Epithelial cell of esophagus (primary cell): ENCODE results near the gene TSSK6.

ENCODE experiments used
- DNase-seq: peaks from one replicate; pipeline ENCODE4 v3.0.0; 2010; ENCODE audit warnings: low read depth
- H3K4me3 ChIP-seq: 2 replicates; pipeline ENCODE4 v1.5.1; 2011; ENCODE audit warnings: mild to moderate bottlenecking, low read length, control low read depth
- CTCF ChIP-seq: IDR thresholded peaks from 2 replicates; pipeline ENCODE4 v1.5.1; 2011; ENCODE audit warnings: low read depth, mild to moderate bottlenecking, low read length, control low read depth, inconsistent platforms; ENCODE audit not compliant: insufficient read depth; ENCODE audit errors: missing control alignments

The TSSK6 gene

DNA sequence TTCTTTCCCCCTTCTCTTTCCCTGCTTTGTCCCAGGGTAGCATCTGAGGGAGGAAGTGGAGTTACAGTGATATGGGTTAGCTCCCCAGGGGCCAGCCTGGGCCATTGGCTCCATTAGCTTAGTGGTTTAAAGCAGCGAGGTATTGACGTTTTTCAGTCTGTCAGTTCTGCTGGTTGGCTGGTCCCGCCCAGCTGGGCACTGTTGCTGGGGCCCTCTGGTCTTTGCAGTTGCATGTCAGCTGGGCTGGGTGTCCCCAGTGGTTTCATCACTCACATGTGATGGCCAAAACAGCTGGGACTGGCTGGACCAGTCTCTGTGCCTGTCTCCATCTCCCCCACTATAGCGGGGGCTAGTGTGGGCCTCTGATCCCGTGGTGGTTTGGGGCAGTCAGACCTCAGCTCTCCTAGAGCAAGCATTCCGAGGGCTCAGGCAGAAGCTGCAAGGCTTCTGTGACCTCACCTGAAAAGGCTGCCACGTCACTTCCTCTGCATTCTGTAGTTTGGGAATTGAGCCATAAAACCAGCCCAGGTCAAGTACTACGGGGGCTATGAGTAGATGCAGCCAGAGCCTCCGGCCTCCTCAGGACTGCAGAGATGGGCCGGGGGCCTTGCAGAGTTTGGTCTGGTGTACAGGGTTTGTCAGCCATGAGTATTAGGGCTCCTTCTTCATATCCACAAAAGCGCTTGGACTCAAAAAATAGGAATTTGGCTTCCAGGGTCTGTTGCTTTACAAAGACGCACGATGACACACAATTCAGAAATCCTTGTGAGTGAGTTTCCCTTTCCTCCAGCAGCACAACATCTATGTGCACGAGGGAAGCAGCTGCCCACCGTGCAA is 30.0 kb downstream of the TSSK6 start:
- no peak overlapping the region for H3K4me3 ChIP-seq
- no peak for TF ChIP-seq CTCF
- DNase-seq = peak; percentile 41

DNA sequence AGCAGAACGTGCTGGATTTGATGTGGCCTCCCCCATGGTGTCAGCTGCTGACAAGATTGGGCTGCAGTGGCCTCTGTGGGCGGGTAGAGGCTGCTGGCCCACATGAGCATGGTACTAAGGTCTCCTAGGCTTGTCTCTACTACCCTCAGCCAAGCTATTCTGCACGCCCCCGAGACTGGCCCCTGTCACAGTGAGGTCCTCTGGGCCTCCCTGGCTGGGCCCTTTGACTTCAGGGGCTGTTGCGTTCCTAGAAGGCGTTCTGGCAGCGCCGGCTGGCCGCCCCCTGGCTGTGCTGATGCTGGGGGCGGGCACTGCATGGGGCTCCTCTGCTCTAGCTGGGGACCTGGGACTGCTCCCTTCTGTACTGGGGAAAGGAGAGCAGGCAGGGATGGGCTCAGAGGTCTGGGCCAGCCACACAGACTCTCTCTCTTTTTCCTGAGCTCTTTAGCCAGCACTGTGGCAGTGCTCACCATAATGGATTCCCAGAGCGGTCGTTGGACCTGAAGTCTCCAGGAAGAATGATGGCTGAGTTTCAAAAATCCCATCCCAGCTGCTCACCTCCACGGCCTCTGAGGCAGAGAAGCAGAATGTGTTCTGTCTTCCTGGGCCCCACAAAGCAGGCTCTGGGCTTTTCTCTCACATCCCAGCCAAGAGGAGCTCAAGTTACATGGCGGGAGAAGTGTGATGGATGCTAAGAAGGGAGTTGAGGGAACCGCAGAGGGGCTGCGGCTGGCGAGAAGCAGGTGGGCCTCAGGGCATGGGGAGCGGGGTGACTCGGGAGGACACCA is 32.3 kb downstream of the TSSK6 start:
- H3K4me3 ChIP-seq = no peak overlapping the region
- DNase-seq = no peak
- TF ChIP-seq CTCF = no peak

GRCh38 chr19:19480688-19481087 is 34.7 kb downstream of the TSSK6 start:
- H3K4me3 ChIP-seq = no peak overlapping the region
- no peak for DNase-seq
- no peak for TF ChIP-seq CTCF

- H3K4me3 ChIP-seq = no peak overlapping the region
- DNase-seq = no peak
- TF ChIP-seq CTCF = no peak
Measured at GRCh38 chr19:19477705-19478383, 37.5 kb downstream of the TSSK6 start.

DNA sequence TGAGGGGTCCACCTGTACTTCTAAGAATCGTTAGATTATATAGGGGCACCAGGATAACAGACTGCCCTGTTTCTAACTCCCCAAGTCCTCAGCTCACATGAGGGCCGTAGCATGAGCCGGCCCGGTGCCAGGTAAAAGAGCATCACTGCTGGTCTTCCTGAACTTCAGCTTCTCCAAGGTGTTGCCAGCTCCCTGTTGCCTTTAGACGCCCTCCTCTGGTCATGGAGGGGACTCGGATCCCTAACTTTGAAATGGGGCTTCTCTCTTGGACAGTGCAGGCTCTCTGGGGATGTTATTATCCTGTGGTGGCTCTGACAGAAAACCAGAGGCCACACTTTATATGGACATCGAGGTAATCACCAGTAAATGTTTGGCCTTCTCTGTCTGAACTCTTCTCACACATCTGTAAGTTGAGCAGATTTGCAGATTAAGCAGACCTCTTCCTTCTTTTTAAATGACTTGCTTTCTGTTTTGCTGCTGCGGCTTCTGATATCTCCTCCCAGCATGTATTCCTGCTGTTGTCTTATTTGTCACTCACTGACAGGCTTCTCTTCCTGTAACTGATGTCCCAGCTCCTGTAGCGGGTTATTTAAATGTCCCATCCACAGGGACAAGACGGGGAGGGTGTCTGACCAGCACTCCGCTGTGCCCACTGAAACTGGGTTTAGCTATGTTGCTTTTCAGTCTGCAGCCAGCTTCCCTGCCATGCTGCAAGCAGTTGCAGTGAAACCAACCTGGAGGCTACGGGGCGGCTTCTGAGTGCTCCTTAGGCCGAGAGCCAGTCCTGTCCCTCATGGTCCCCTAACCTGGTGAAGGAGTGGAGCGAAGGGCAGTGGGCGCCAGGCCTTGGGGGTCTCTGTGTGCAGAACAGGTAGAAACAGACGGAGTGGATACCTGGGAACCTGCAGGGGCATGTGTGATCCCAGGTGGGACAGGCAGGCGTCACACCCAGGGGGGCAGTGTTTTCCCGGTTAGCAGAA is 39.2 kb downstream of the TSSK6 start:
- no peak overlapping the region for H3K4me3 ChIP-seq
- peak; percentile 54 for TF ChIP-seq CTCF
- DNase-seq = peak; percentile 40
